Measurements from ENCODE around the gene ITGB1BP1.

DNA sequence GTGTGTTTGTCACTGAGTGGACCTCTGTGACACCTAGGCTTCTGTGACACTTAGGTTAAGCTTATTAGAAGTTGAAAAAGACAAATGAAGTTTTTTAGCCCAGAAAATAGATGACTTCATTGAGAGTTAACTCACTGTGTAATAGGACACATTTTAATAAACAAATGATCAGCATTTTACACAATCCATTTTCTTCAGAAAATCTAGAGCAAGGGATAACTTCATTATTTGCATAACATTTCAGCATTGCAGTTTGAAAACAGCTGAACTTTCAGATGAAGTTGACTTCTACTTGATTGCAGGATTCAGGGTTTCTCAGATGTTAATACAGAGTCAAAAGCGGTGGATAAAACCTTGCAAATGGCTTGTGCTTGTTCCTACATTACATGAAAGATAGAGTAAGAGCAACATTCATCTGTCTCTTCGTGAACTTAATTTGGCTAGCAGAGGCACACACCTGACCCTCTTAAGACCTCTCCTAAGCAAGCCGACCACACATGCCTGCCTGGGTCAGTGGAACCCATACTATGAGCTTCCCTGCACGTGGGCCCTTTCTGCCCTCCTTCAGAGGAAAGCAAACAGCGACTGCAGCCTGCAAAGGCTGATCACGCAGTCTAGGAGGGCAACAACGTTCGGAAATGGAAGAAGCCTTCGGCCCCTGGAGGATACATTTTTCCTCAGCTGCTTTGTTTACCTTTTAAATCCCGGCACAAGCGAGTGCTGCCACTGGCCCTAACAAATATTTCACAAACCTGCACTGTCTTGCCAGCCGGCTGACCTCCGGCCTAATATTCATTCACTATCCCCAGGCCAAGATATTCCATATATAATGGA is 16.6 kb downstream of the ITGB1BP1 start:
- TF ChIP-seq POLR2A (IDR thresholded peaks at IDR 0.05) (no peak), CTCF (IDR thresholded peaks at IDR 0.05) (no peak)
